CD4-positive, alpha-beta T cell (primary cell): Measurements from ENCODE around the gene GTF3C2. TPM values are rescaled to one million over a fixed set of nuclear protein-coding genes. Genes with fewer than 3 reads are reported as not detected.

Experiments used
- ATAC-seq: fragments of 200-7000 bp; cut with Tn5 transposase; one replicate; pipeline ENCODE4 v1.10.0; 2022; ENCODE audit warnings: mild to moderate bottlenecking; ENCODE audit not compliant: poor library complexity
- CTCF ChIA-PET: fragments of 350-600 bp; sonication (Branson Sonifier 250); formaldehyde crosslinking; loops from one replicate; lab custom pipeline; 2021; ENCODE audit warnings: antibody characterized with exemption, inconsistent platforms; lab: Charles Lee
- POLR2A ChIA-PET: fragments of 350-600 bp; sonication (Branson Sonifier 250); formaldehyde crosslinking; loops from one replicate; lab custom pipeline; 2021; ENCODE audit warnings: antibody characterized with exemption, inconsistent platforms; lab: Charles Lee
- DNase-seq, 14 experiments: peaks; one replicate each; pipeline ENCODE4 v3.0.0-alpha.2; 2013 to 2020; ENCODE audit warnings: mixed read lengths in 2 of 14
- H3K27ac ChIP-seq, 2 donors: one replicate each; pipeline versions ENCODE4 v1.5.1 to v1.7.0; 2013; ENCODE audit warnings: low read length in 2 of 2, low read depth in 1 of 2, mild to moderate bottlenecking in 1 of 2
- H3K27me3 ChIP-seq, 2 experiments: 1 replicate in 1 of 2; 2 replicates in 1 of 2; pipeline versions ENCODE4 v1.6.1 to v1.7.0; 2013; ENCODE audit warnings: low read length in 2 of 2, control low read depth in 1 of 2, mild to moderate bottlenecking in 1 of 2, moderate library complexity in 1 of 2; ENCODE audit not compliant: insufficient read depth in 2 of 2, control insufficient read depth in 1 of 2
- H3K36me3 ChIP-seq: one replicate; pipeline ENCODE4 v1.6.1; 2013; ENCODE audit warnings: low read length, control low read depth; ENCODE audit not compliant: insufficient read depth
- H3K4me1 ChIP-seq: one replicate; pipeline ENCODE4 v1.6.1; 2013; ENCODE audit warnings: low read length, control low read depth; ENCODE audit not compliant: insufficient read depth
- H3K4me3 ChIP-seq: one replicate; pipeline ENCODE4 v1.5.1; 2013; ENCODE audit warnings: mild to moderate bottlenecking, low read length, moderate library complexity
- H3K9me3 ChIP-seq, 2 experiments: 1 replicate in 1 of 2; 2 replicates in 1 of 2; pipeline versions ENCODE4 v1.6.1 to v1.7.0; 2013; ENCODE audit warnings: low read length in 2 of 2, mild to moderate bottlenecking in 2 of 2, control low read depth in 1 of 2, moderate library complexity in 1 of 2; ENCODE audit not compliant: control insufficient read depth in 1 of 2, insufficient read depth in 1 of 2
- H3K27ac Mint-ChIP-seq: one replicate; pipeline ENCODE4 v1.8.0; 2020; ENCODE audit warnings: mixed read lengths
- H3K27me3 Mint-ChIP-seq: one replicate; pipeline ENCODE4 v1.8.0; 2021; ENCODE audit warnings: mixed read lengths
- H3K36me3 Mint-ChIP-seq: one replicate; pipeline ENCODE4 v1.8.0; 2021; ENCODE audit warnings: low read depth, mixed read lengths
- H3K4me1 Mint-ChIP-seq: one replicate; pipeline ENCODE4 v1.8.0; 2021; ENCODE audit warnings: low read depth, mixed read lengths
- H3K4me3 Mint-ChIP-seq: one replicate; pipeline ENCODE4 v1.8.0; 2020; ENCODE audit warnings: mild to moderate bottlenecking, mixed read lengths
- H3K9me3 Mint-ChIP-seq: one replicate; pipeline ENCODE4 v1.8.0; 2020; ENCODE audit warnings: mixed read lengths
- CTCF ChIP-seq: fragments of 200-600 bp; IDR thresholded peaks from one replicate; pipeline ENCODE4 v1.8.0; 2022; ENCODE audit warnings: antibody characterized with exemption, mild to moderate bottlenecking
- intact Hi-C, 2 experiments: fragments of 100-400 bp; cut with DNase I in 1 of 2; cut with micrococcal nuclease in 1 of 2; formaldehyde crosslinking; loops; one replicate each; pipeline versions ENCODE4 v1.15.1 to v1.9.0; 2023 to 2025; cut with DNase I, micrococcal nuclease
- total RNA-seq, 174 experiments: library from RNA in 2 of 174; stranded (reverse) in 2 of 174; gene quantifications; one replicate each; pipeline ENCODE4 v1.2.3 and lab custom pipeline; 2021 to 2026

The GTF3C2 gene
- total RNA-seq, 2 experiments from 2014 or later, result 54.6 to 56.8 TPM

- ChIA-PET POLR2A (interaction anchor here (1.0 to 2.9 kb wide), 12 partner anchors 10 to 330 kb away, joined by 3 to 30 read pairs (median 9); partner anchors contain the start of genes CCDC121, EIF2B4, GPN1 and GTF3C2), CTCF (interaction anchor here (1.1 kb wide), 1 partner anchor 11 kb away, joined by 4 read pairs; the partner anchor contains the start of gene EIF2B4)
- peak; percentile 92 for ATAC-seq
- Mint-ChIP-seq H3K9me3 (no peaks in the 10 kb centered on the region), H3K27me3 (no peaks in the 10 kb centered on the region), H3K4me3 (peak within 1 kb of the TSS; percentile 93), H3K4me1 (peaks cover 32% of the 10 kb centered on the region), H3K27ac (peak within 1 kb of the TSS; percentile 91), H3K36me3 (peaks cover 80% of the 10 kb centered on the region)
- peaks cover 65% of the 10 kb centered on the region for H3K36me3 ChIP-seq
- H3K9me3 ChIP-seq, result no peaks in the 10 kb centered on the region
- H3K27me3 ChIP-seq, result no peaks in the 10 kb centered on the region
- H3K4me1 ChIP-seq, result peaks cover 18% of the 10 kb centered on the region
- peak within 1 kb of the TSS; percentile 66 for H3K4me3 ChIP-seq
- intact Hi-C loops, result loop anchor here in 1 of 2 experiments (1.0 to 5.0 kb wide), 4 partner anchors 11 to 246 kb away; partner anchors contain the start of genes CCDC121, EIF2B4, GPN1 and NRBP1
- peak within 1 kb of the TSS; percentile 80 to 86 for H3K27ac ChIP-seq
- TF ChIP-seq CTCF, result no peak
- peak; percentile 75 to 94 (median 86) for DNase-seq
These were observed 24.3 kb upstream of the GTF3C2 start, which contains the start of gene ZNF513 for GRCh38 chr2:27380626-27381545. Gene ZNF513 (minus strand): TSS chr2:27380734. CDS start chr2:27380526, 208 bp downstream.

DNA sequence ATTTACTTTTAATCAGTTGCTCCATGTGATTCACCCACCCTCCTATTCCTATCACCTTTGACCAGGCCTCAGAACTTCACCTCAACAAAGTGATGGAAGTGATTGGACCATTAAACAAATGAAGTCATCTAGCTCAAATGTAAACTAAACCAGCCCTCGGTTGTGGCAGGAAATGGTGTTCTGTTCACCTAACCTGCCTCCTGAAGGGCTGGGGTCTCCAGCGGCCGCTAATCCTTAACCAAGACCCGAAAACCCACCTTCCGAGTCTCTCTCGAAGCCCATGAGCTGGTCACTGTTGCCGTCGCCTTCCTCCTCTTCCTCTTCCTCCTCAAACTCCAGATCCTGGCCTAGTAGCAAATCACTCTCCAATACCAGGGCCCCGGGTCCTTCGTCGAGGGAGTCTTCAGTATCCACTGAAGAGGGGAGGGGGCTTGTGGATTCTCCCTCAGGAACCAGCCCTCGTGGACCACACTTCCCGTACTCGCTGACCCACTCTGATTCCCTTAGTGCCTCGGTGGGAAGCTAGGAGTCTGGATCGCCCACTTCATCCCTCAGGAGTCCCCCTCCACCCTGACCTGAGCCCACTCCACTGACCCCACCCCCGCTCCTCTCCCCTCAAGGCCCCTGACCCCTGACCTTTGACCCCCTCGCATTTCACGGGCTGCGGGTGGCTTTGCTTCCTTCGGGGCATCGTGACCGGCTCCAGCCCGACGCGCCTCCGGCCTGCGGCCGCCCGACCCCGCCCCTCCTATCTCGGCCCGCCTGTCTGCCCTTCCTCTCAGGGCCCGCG, 23.5 kb upstream of the GTF3C2 start:
- no peaks in the 10 kb centered on the region for H3K27me3 Mint-ChIP-seq
- intact Hi-C loops, result loop anchor here in 1 of 2 experiments (1.0 to 5.0 kb wide), 5 partner anchors 10 to 247 kb away; partner anchors contain the start of genes CCDC121, EIF2B4, GPN1 and NRBP1
- H3K4me1 Mint-ChIP-seq, result peaks cover 32% of the 10 kb centered on the region
- H3K9me3 Mint-ChIP-seq, result no peaks in the 10 kb centered on the region
- peaks cover 79% of the 10 kb centered on the region for H3K36me3 Mint-ChIP-seq
- H3K27ac Mint-ChIP-seq, result peak overlapping the region; percentile 91
- H3K36me3 ChIP-seq, result peaks cover 65% of the 10 kb centered on the region
- ATAC-seq (peak; percentile 11), DNase-seq (peak in 8 of 14 experiments; percentile 27 to 78 (median 43))
- ChIA-PET CTCF (interaction anchor here (1.1 to 1.2 kb wide), 2 partner anchors 10 to 51 kb away, joined by 4 to 5 read pairs; partner anchors contain the start of gene EIF2B4), POLR2A (interaction anchor here (0.7 to 2.9 kb wide), 14 partner anchors 8 to 329 kb away, joined by 3 to 30 read pairs (median 8); partner anchors contain the start of genes CCDC121, EIF2B4, GPN1 and GTF3C2)
- peak overlapping the region; percentile 80 to 83 for H3K27ac ChIP-seq
- no peaks in the 10 kb centered on the region for H3K27me3 ChIP-seq
- no peaks in the 10 kb centered on the region for H3K9me3 ChIP-seq
- peak overlapping the region; percentile 93 for H3K4me3 Mint-ChIP-seq
- TF ChIP-seq CTCF, result no peak
- peak overlapping the region; percentile 66 for H3K4me3 ChIP-seq
- peaks cover 18% of the 10 kb centered on the region for H3K4me1 ChIP-seq
